HuH-7 (cell line): ENCODE measurements around the gene CD46.

Source experiments
- DNase-seq: peaks from one replicate; pipeline ENCODE4 v3.0.0; 2011; ENCODE audit warnings: low spot score

Gene CD46

GRCh38 chr1:207798847-207799246, 47.0 kb downstream of the CD46 start:
- no peak for DNase-seq

DNA sequence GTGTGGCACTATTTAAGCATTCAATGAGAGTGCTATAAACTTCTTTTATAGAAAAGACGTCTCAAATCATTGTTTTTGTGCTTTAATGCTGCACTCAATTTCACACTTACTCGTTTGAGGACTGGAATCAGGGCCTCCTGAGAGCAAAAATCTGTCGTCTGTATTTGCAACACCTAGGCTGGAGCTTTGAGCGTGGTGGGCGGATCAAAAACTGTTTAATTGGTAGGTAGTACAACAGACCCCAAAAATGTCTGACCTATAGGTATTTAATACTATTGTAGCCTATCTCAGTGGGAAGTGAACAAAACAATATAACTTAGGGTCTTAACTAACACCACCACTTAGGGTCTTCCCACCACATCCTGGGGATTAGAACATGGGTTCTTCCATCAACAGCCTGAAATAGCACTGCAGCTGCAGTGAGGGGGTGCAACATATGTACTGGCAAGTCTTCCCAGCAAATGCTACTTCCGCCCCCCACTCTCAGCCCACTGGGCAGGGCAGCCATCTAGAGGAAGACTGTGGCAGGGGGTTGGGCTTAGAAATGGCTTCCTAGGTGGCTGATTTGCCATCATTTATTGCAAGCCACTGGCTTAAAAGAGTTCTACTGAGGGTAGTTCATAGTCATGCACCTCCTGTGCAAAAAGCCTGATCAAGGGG, 48.3 kb downstream of the CD46 start:
- DNase-seq: no peak

- no peak for DNase-seq
These were observed 50.0 kb downstream of the CD46 start for GRCh38 chr1:207801819-207802218.

DNA sequence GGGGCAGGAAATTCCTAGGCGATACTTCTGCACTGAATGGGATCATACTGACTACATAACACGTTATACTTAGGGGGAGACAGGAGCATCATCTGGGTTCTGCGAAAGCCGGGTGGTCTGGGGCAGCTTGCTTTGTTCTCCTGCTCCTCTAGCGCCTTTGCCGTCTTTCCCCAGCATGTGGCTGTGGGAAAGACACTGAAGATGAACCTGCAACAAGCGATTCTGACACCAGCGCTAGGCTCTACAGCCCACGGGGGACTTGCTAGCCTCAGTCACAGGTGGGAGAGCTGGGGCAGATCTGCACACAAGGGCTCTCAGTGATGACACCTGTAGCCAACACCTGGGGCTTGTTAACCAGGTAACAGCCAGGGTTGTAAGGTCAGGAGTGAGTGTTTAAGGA, 51.8 kb downstream of the CD46 start:
- DNase-seq: no peak

GRCh38 chr1:207804721-207805468, 53.0 kb downstream of the CD46 start:
- DNase-seq: no peak

GRCh38 chr1:207805841-207806421, 54.1 kb downstream of the CD46 start:
- no peak for DNase-seq

GRCh38 chr1:207806531-207807325, 54.9 kb downstream of the CD46 start:
- DNase-seq: no peak

DNA sequence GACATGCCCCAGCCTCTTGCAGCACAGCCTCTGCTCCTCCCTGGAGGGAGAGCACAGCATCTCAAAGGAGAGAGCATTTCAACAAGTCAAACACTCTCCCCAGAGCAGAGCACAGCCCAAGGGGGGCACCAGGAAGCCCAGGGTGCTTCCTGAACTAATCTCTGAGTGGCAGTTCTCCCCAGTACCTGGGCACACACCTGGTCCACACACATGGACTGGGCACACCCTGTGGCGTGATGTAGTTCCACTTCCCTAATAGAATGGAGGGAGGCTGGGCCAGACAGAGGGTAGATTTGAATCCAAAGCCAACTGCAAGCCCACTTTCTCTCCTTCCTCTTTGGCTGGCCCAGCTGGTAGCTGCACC, 55.5 kb downstream of the CD46 start:
- DNase-seq: no peak

DNA sequence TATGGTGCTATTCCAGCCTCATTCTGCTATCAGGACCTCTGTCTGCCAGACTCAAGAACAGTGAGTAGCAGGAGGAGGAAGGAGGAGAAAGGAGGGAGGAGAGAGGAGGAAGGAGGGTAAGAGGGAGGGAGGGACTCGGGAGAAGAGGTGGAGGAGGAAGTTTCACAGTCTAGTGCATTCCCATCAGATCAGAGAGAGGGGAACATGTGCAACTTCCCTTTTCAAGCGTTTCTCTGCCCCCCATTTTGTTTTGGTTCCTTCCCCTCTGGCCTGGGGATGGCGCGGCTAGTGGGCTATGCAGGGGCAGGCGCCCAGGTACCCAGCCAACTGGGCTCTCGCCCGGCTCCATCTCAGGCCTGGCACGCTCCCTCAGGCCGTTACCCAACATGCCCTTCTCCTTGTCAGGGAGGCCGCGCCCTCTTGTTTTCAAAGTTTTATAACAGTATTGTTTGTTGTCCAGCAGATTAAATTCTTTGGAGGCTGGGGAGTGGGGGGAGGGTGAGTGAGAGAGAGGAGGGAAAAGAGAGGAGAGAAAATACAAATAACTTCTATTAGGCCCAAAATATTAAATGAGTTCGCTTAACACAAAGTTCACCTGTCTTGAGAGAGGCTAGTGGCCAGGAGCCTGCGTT, 56.0 kb downstream of the CD46 start:
- no peak for DNase-seq

DNA sequence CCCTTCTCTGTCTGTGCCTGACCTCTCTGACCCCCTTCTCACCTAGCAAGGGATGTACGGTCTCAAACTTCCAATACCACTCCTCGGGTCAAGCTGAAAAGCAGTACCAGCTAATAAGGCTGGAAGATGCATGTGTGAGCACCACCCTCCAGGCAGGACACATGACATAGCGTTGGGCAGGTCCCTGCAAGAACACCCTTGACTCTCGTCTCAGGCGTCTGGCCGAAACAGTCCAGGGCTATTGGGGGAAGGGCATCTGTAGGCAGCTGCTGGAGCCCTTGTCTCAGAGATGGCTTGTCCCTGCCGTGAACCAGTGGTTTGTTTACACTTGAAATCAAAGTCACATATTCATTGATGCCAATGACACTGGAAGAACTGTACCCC, 56.5 kb downstream of the CD46 start:
- DNase-seq: no peak

- no peak for DNase-seq
These were observed 57.2 kb downstream of the CD46 start for GRCh38 chr1:207808911-207809555.

GRCh38 chr1:207810173-207810572, 58.3 kb downstream of the CD46 start:
- no peak for DNase-seq

GRCh38 chr1:207810606-207811295, 58.9 kb downstream of the CD46 start:
- no peak for DNase-seq

- no peak for DNase-seq
These were observed 59.5 kb downstream of the CD46 start for GRCh38 chr1:207811319-207811718.

GRCh38 chr1:207811920-207812720, 60.3 kb downstream of the CD46 start:
- peak; percentile 74 for DNase-seq

DNA sequence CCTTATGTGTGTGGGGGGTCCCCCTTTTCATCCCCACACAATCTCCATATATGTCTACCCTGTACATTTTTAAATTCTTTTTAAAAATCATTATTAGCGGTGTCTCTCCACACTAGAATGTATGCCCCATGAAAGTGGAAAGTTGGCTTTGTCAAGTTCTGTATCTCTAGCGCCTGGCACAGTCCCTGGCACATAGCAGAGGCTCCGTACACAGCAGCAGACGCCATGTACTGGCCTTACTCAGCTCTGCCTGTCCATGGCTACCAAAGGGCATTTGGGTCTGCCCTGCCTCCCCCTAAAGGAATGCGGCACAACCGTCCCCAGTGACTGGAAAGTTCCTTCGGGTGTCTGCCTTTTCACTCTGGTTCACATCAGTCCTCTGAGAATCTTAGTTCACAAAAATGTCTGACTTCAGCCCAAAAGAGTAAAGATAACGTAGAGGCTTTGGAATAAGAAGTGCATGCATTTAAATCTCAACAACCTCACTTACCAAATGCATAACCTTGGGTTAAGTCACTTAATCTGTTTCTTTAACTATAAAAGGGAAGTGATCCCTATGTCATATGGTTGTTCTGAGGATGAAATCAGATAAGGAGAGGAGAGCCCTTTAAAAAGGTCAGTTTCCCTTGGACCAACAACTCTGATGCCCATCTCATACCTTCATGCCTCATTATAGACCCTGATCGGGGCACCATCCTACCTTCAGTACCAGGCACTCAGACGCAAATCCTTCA, 61.1 kb downstream of the CD46 start:
- DNase-seq: no peak

- DNase-seq: no peak
These were observed 61.6 kb downstream of the CD46 start for GRCh38 chr1:207813512-207813881.

- no peak for DNase-seq
These were observed 62.1 kb downstream of the CD46 start for GRCh38 chr1:207813946-207814345.

DNA sequence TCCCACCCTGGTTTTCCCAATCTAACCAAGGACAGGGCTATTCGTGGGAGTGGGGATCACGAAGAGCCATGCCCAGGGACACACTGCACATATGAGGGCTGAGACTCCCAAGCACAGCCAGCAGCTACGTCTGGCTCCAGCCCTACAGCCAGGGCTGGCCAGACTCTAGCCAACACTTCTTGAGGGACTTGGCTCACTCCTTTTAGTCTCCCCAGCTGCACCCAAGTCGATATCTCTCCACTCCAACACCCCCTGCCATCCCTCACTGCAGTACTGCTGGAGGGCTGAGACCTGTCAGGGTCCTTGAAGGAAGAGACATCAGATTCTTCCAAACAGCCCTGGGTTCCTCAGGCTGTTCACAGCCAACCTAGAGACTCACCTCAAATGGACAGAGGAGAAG, 62.6 kb downstream of the CD46 start:
- no peak for DNase-seq

DNA sequence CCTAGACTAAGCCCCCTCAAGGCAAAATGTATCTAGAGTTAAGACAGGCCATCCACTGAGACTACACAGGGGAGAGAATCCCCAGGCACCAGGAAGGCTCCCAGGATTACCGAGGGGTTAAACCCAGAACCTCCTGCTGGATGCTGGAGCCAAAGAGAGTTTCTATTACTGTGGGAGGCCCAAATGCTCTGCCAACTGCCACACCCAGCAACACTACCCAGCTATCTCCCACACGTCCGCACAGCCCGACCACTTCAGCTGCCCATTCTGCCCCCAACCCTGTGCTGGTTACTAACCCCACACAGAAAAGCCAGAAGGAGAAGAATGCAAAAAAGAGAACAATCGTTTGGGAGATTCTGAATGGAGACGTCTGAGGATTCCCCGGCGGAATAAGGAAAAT, 63.6 kb downstream of the CD46 start:
- DNase-seq: no peak
